ENCODE measurements around the gene CCT7.
"Not testable (repeated sequence)": the region's sequence is repeated elsewhere in the genome, so short reads cannot be mapped to it uniquely, and the experiment has no call there.

CCT7 gene

GRCh38 chr2:73233932-73234832, at the start of gene CCT7:
TSS of gene CCT7 (plus strand) at chr2:73234308. CDS start at chr2:73234379, 71 bp downstream.
- peak; percentile 83 for DNase-seq

- DNase-seq, result no peak
These were observed 48.1 kb upstream of the CCT7 start for GRCh38 chr2:73185965-73186364.

- no peak for DNase-seq
These were observed 46.6 kb upstream of the CCT7 start for GRCh38 chr2:73187549-73187948.

GRCh38 chr2:73197579-73197978, 36.5 kb upstream of the CCT7 start:
- no peak for DNase-seq

- DNase-seq, result not testable (repeated sequence)
These were observed 33.8 kb upstream of the CCT7 start for GRCh38 chr2:73200281-73200680.

GRCh38 chr2:73202156-73203054, 31.7 kb upstream of the CCT7 start, which contains the start of gene NOTO:
TSS of gene NOTO (plus strand) at chr2:73202574. CDS start at chr2:73202667, 93 bp downstream.
- no peak for DNase-seq

GRCh38 chr2:73203055-73203681, 30.9 kb upstream of the CCT7 start:
- DNase-seq, result no peak

GRCh38 chr2:73205611-73206010, 28.5 kb upstream of the CCT7 start:
- no peak for DNase-seq

GRCh38 chr2:73208258-73208657, 25.9 kb upstream of the CCT7 start:
- DNase-seq, result no peak

- DNase-seq, result no peak
These were observed 24.1 kb upstream of the CCT7 start for GRCh38 chr2:73210019-73210418.

GRCh38 chr2:73210696-73211095, 23.4 kb upstream of the CCT7 start:
- DNase-seq, result no peak

GRCh38 chr2:73212098-73212447, 22.0 kb upstream of the CCT7 start:
- no peak for DNase-seq

GRCh38 chr2:73212448-73213176, 21.5 kb upstream of the CCT7 start:
- peak; percentile 72 for DNase-seq

GRCh38 chr2:73214120-73215035, 19.7 kb upstream of the CCT7 start, which contains the start of gene SMYD5:
TSS of gene SMYD5 (plus strand) at chr2:73214245. CDS start at chr2:73214267, 22 bp downstream.
- peak; percentile 89 for DNase-seq

- DNase-seq, result no peak
These were observed 18.9 kb upstream of the CCT7 start for GRCh38 chr2:73215254-73215653.

GRCh38 chr2:73217160-73217559, 16.9 kb upstream of the CCT7 start:
- no peak for DNase-seq

- DNase-seq, result no peak
These were observed 16.3 kb upstream of the CCT7 start for GRCh38 chr2:73217826-73218225.

- no peak for DNase-seq
These were observed 15.8 kb upstream of the CCT7 start for GRCh38 chr2:73218298-73218697.

- DNase-seq, result no peak
These were observed 10.3 kb upstream of the CCT7 start for GRCh38 chr2:73223821-73224220.

- no peak for DNase-seq
These were observed 8.4 kb upstream of the CCT7 start for GRCh38 chr2:73225513-73226360.

Measured in stimulated activated naive CD4-positive, alpha-beta T cell treated with Interleukin-2 at 50 U/mL for 16 hours (primary cell).